OCI-LY3 (cell line): Measurements from ENCODE around the gene RETREG1.
"Not testable (repeated sequence)": the region's sequence is repeated elsewhere in the genome, so short reads cannot be mapped to it uniquely, and the experiment has no call there.

Experiments used
- H2AFZ ChIP-seq: fragments of 200-600, 300-600 bp; shearing (Covaris generic); 2 replicates; pipeline ENCODE4 v1.6.0; 2014; ENCODE audit warnings: antibody characterized with exemption, low read depth, low read length
- H3K27ac ChIP-seq: fragments of 200-600, 300-600 bp; sonication (generic); 2 replicates; pipeline ENCODE4 v1.5.1; 2014; ENCODE audit warnings: mild to moderate bottlenecking, low read length, moderate library complexity, mixed read lengths
- H3K27me3 ChIP-seq: fragments of 200-600, 300-600 bp; sonication (generic); 2 replicates; pipeline ENCODE4 v1.6.1; 2014; ENCODE audit warnings: low read depth, low read length, mixed read lengths
- H3K36me3 ChIP-seq: fragments of 200-600, 300-600 bp; sonication (generic); replicated peaks from 2 replicates; pipeline ENCODE3; 2014; ENCODE audit warnings: low read depth, low read length, mixed read lengths
- H3K4me1 ChIP-seq: fragments of 300-600, 200-600 bp; sonication (generic); 2 replicates; pipeline ENCODE4 v1.6.1; 2014; ENCODE audit warnings: low read length, mixed read lengths
- H3K4me2 ChIP-seq: fragments of 200-600, 300-600 bp; sonication (generic); 2 replicates; pipeline ENCODE4 v1.6.1; 2014; ENCODE audit warnings: low read length, mixed read lengths
- H3K4me3 ChIP-seq: fragments of 300-600, 200-600 bp; sonication (generic); 2 replicates; pipeline ENCODE4 v1.5.1; 2014; ENCODE audit warnings: antibody characterized with exemption, mild to moderate bottlenecking, low read length, moderate library complexity
- H3K79me2 ChIP-seq: fragments of 300-600, 200-600 bp; shearing (Covaris generic); 2 replicates; pipeline ENCODE4 v1.6.1; 2014; ENCODE audit warnings: mild to moderate bottlenecking, low read length, mixed read lengths
- H3K9ac ChIP-seq: fragments of 300-600, 200-600 bp; shearing (Covaris generic); 2 replicates; pipeline ENCODE4 v1.6.0; 2014; ENCODE audit warnings: mild to moderate bottlenecking, low read length, moderate library complexity
- H3K9me3 ChIP-seq: fragments of 200-600, 300-600 bp; shearing (Covaris generic); 2 replicates; pipeline ENCODE4 v1.6.1; 2014; ENCODE audit warnings: low read length, mixed read lengths; ENCODE audit not compliant: insufficient read depth
- H4K20me1 ChIP-seq: fragments of 200-600, 300-600 bp; sonication (generic); 2 replicates; pipeline ENCODE4 v1.6.1; 2016; ENCODE audit warnings: low read length, mixed read lengths; ENCODE audit not compliant: insufficient read depth
- CTCF ChIP-seq: fragments of 200-600, 300-600 bp; sonication (generic); IDR thresholded peaks from 2 replicates; pipeline ENCODE4 v1.5.1; 2014; ENCODE audit warnings: antibody characterized with exemption, low read length, low read depth
- EZH2phosphoT487 ChIP-seq: fragments of 200-600 bp; shearing (Covaris generic); IDR thresholded peaks from 2 replicates; pipeline ENCODE4 v1.6.1; 2018; ENCODE audit warnings: antibody characterized with exemption, mixed run types, low read depth

Gene RETREG1

GRCh38 chr5:16453609-16454008, 163.2 kb downstream of the RETREG1 start:
- no peak overlapping the region for H3K4me3 ChIP-seq
- TF ChIP-seq CTCF (no peak), EZH2phosphoT487 (no peak)
- peaks cover 56% of the 10 kb centered on the region for H3K36me3 ChIP-seq
- H3K4me1 ChIP-seq, result peaks cover 12% of the 10 kb centered on the region
- H3K27ac ChIP-seq, result no peak overlapping the region
- H3K79me2 ChIP-seq, result peaks cover 21% of the 10 kb centered on the region
- H4K20me1 ChIP-seq, result peaks cover 16% of the 10 kb centered on the region
- no peak overlapping the region for H3K4me2 ChIP-seq
- H3K9ac ChIP-seq, result no peak overlapping the region
- no peak overlapping the region for H2AFZ ChIP-seq
- H3K9me3 ChIP-seq, result no peaks in the 10 kb centered on the region
- H3K27me3 ChIP-seq, result no peaks in the 10 kb centered on the region

GRCh38 chr5:16450163-16450562, 166.6 kb downstream of the RETREG1 start:
- H4K20me1 ChIP-seq, result 0 out of 2 replicates have a peak, but pooled peaks cover 4% of the 10 kb centered on the region
- H3K4me1 ChIP-seq, result no peaks in the 10 kb centered on the region
- TF ChIP-seq EZH2phosphoT487, result no peak
- TF ChIP-seq CTCF, result no peak
- no peak overlapping the region for H2AFZ ChIP-seq
- peaks cover 37% of the 10 kb centered on the region for H3K36me3 ChIP-seq
- no peaks in the 10 kb centered on the region for H3K27me3 ChIP-seq
- H3K9ac ChIP-seq, result no peak overlapping the region
- H3K4me3 ChIP-seq, result no peak overlapping the region
- H3K4me2 ChIP-seq, result no peak overlapping the region
- H3K9me3 ChIP-seq, result no peaks in the 10 kb centered on the region
- no peak overlapping the region for H3K27ac ChIP-seq
- peaks cover 12% of the 10 kb centered on the region for H3K79me2 ChIP-seq

- Histone ChIP-seq H3K27ac (no peak overlapping the region), H3K9ac (no peak overlapping the region), H4K20me1 (no peaks in the 10 kb centered on the region), H3K79me2 (no peaks in the 10 kb centered on the region), H2AFZ (no peak overlapping the region), H3K4me3 (no peak overlapping the region), H3K4me2 (no peak overlapping the region), H3K4me1 (no peaks in the 10 kb centered on the region), H3K9me3 (no peaks in the 10 kb centered on the region), H3K27me3 (no peaks in the 10 kb centered on the region), H3K36me3 (peaks cover 19% of the 10 kb centered on the region)
- TF ChIP-seq CTCF (no peak), EZH2phosphoT487 (no peak)
Observed at GRCh38 chr5:16446993-16447392, 169.8 kb downstream of the RETREG1 start.

GRCh38 chr5:16437977-16438376, 178.8 kb downstream of the RETREG1 start:
- no peaks in the 10 kb centered on the region for H4K20me1 ChIP-seq
- H3K27me3 ChIP-seq, result no peaks in the 10 kb centered on the region
- no peak overlapping the region for H3K27ac ChIP-seq
- H3K9me3 ChIP-seq, result no peaks in the 10 kb centered on the region
- no peak overlapping the region for H3K9ac ChIP-seq
- H3K4me2 ChIP-seq, result no peak overlapping the region
- H3K4me3 ChIP-seq, result no peak overlapping the region
- no peaks in the 10 kb centered on the region for H3K36me3 ChIP-seq
- H3K4me1 ChIP-seq, result no peaks in the 10 kb centered on the region
- TF ChIP-seq EZH2phosphoT487 (no peak), CTCF (no peak)
- H2AFZ ChIP-seq, result no peak overlapping the region
- no peaks in the 10 kb centered on the region for H3K79me2 ChIP-seq

- not testable (repeated sequence) for H3K4me1 ChIP-seq, H3K9ac ChIP-seq, H3K9me3 ChIP-seq
Observed at GRCh38 chr5:16436065-16436682, 180.6 kb downstream of the RETREG1 start.

More at GRCh38 chr5:16436065-16436682, 180.6 kb downstream of the RETREG1 start:
- not testable (repeated sequence) for H3K79me2 ChIP-seq, H4K20me1 ChIP-seq, H3K4me2 ChIP-seq, H3K27ac ChIP-seq, H3K4me3 ChIP-seq, H3K27me3 ChIP-seq, H2AFZ ChIP-seq, H3K36me3 ChIP-seq
